ENCODE measurements around the gene LORICRIN.

GRCh38 chr1:153246825-153247224 lies 12.7 kb upstream of the LORICRIN start:
- TF ChIP-seq GATA2 (IDR thresholded peaks at IDR 0.05; ENCODE audit: low read depth, low read length) = no peak
- TF ChIP-seq GATA3 (IDR thresholded peaks at IDR 0.05; ENCODE audit: low read depth, low read length) = no peak

All from SH-SY5Y (cell line).